Dermis lymphatic vessel endothelial cell (primary cell): Measurements from ENCODE around the gene AEBP1. TPM values are rescaled to one million over a fixed set of nuclear protein-coding genes. Genes with fewer than 3 reads are reported as not detected.

Experiments used
- total RNA-seq: library from RNA; depleted of rRNA; stranded (reverse); fragments of >200 nt; gene quantifications from 2 replicates; pipeline ENCODE4 v1.2.1, GENCODE V29; 2014

The AEBP1 gene
- 10.2 and 14.4 TPM in 2 replicates for total RNA-seq

DNA sequence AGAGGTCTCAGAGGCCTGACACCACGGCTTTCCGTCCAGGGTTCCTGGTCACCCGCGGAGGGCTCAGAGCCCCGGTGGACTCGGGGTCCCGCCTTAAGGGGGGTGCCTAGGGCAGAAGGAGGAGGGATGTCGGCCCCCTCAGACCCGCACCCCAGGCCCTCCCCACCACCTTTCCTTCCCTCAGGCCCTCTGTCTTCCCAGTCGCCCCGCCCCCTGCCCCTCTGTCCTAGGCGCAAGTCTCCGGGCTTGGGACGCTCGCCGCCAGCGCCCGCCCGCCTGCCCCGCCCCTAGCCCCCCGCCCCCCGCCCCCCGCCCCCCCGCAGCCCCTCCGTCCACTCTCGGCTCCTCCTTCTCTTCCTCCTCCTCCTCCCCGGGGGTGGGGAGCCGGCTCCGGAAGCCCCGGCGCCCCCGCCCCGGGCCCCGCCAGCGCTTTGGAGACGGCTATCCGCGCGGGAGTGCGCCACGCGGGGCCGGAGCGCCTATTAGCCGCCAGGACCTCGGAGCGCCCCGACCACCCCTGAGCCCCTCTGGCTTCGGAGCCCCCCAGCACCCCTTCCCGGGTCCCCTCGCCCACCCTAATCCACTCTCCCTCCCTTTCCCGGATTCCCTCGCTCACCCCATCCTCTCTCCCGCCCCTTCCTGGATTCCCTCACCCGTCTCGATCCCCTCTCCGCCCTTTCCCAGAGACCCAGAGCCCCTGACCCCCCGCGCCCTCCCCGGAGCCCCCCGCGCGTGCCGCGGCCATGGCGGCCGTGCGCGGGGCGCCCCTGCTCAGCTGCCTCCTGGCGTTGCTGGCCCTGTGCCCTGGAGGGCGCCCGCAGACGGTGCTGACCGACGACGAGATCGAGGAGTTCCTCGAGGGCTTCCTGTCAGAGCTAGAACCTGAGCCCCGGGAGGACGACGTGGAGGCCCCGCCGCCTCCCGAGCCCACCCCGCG lies at the start of gene AEBP1:
TSS of gene AEBP1 (plus strand) at position 423 of the 937 bp plus-strand sequence. CDS start at position 744, 321 bp downstream.

DNA sequence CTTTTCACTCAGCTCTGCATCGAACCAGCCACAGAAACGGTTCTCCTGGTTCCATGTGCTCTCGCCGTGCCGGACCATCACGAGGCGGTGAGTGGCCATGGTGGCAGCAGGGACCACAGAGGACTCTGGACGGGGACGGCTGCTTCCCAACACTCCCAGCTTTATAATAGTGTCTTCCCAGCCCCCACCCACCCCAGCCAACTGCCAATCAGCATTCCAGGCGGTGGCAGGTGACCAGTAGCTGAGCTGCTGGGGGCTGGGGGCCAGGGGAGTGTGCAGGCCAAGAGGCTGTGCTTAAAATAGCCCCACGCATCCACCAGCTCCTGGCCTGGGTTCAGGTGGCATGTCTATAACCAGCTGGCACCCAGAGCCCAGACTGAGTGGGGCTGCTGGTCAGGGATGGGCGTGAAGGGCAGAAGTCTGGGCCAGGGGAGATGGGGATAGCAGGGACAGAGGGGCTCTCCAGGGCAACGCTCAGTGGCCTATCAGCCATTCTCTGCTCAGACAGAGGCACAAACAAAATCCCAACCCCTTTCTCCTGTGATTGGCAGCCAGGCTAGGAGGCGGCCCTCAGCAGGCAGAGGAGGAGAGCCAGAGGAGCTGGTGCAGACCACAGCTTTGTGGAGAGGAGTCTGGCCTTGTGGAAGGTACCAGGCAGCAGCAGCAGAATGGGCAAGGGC lies 38.6 kb upstream of the AEBP1 start, which contains the start of gene PGAM2:
TSS of gene PGAM2 (minus strand) at position 137 of the 680 bp plus-strand sequence. CDS start at position 99, 38 bp downstream.

DNA sequence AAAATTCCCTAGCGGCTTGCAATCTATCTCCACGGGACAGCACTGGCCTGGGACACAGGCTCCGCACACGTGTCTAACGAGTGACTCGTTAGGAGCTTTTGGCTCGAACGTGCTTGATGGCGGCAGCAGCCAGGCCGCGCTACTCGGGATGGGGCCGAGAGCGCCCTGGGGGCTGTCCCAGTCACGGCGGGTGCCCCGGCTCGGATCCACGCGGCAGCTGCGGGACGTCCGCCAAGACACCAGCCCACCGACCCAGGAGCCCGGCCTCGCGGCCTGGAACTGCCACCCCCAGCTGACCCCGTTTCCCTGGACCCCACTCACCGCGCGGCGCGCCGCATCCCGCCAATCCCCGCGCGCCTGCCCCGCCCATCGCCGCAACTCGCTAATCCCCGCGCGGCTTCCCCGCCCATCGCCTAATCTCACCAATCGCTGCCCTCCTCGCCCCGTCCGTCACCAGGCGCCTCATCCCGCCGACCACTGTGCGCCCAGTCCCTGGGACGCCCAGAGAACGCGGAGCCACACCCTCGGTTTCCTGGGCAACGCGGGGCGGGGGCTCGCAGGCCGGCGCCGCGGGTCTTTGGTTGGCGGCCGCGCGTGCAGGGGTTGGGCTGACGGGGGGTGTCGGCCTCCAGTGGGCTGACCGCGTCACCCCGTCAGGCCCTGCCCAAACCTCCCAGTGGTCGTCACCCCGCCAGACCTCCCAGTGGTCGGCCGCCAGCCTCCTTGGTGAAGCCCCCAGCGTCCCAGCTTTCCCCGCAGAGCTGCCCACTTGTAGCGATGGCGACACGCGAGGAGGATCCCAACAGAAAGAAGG lies 19.3 kb downstream of the AEBP1 start, which contains the start of gene POLD2:
TSS of gene POLD2 (minus strand) at position 359 of the 814 bp plus-strand sequence. CDS start 1,495 bp downstream, outside the sequence.

GRCh38 chr7:44141221-44141850 lies 37.2 kb downstream of the AEBP1 start, which contains the start of gene MYL7:
MYL7 (minus strand) TSS chr7:44141332; CDS start chr7:44141305, 27 bp downstream.

Other genes starting within 250 kb of the AEBP1 start
- gene MRPS24, start 234.8 kb upstream of the AEBP1 start, total RNA-seq: 48.7 and 59.5 TPM in 2 replicates
- gene URGCP, start 197.7 kb upstream of the AEBP1 start, total RNA-seq: 20.5 and 23.1 TPM in 2 replicates
- 3.8 and 5.3 TPM in 2 replicates for gene UBE2D4, start 177.9 kb upstream of the AEBP1 start, total RNA-seq
- not detected in 2 replicates for gene SPDYE1, start 106.4 kb upstream of the AEBP1 start, total RNA-seq
- gene DBNL, start 59.6 kb upstream of the AEBP1 start, total RNA-seq: 99.4 and 116 TPM in 2 replicates
- gene PGAM2, start 38.8 kb upstream of the AEBP1 start, total RNA-seq: not detected in 2 replicates
- gene POLM, start 21.8 kb upstream of the AEBP1 start, total RNA-seq: 5.6 and 7.1 TPM in 2 replicates
- 28.0 and 44.7 TPM in 2 replicates for gene POLD2, start 19.2 kb downstream of the AEBP1 start, total RNA-seq
- gene MYL7, start 37.0 kb downstream of the AEBP1 start, total RNA-seq: not detected in 2 replicates
- gene GCK, start 85.1 kb downstream of the AEBP1 start, total RNA-seq: 0.09 and 0.22 TPM in 2 replicates
- 68.6 and 94.1 TPM in 2 replicates for gene YKT6, start 96.6 kb downstream of the AEBP1 start, total RNA-seq
- under 0.01 TPM in 1 of 2 replicates, not detected in the other for gene CAMK2B, start 221.2 kb downstream of the AEBP1 start, total RNA-seq